ENCODE measurements around the gene RAB9A.

The RAB9A gene

GRCh38 chrX:13698432-13698831 lies 9.5 kb downstream of the RAB9A start:
- TF ChIP-seq, protein P1, sequence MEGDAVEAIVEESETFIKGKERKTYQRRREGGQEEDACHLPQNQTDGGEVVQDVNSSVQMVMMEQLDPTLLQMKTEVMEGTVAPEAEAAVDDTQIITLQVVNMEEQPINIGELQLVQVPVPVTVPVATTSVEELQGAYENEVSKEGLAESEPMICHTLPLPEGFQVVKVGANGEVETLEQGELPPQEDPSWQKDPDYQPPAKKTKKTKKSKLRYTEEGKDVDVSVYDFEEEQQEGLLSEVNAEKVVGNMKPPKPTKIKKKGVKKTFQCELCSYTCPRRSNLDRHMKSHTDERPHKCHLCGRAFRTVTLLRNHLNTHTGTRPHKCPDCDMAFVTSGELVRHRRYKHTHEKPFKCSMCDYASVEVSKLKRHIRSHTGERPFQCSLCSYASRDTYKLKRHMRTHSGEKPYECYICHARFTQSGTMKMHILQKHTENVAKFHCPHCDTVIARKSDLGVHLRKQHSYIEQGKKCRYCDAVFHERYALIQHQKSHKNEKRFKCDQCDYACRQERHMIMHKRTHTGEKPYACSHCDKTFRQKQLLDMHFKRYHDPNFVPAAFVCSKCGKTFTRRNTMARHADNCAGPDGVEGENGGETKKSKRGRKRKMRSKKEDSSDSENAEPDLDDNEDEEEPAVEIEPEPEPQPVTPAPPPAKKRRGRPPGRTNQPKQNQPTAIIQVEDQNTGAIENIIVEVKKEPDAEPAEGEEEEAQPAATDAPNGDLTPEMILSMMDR (IDR thresholded peaks at IDR 0.05; ENCODE audit: low read depth, low read length, missing control alignments) = no peak
- no peak for DNase-seq (ENCODE audit: extremely low read depth, low read depth)
- H3K4me3 ChIP-seq (replicated peaks; ENCODE audit: low read depth, low read length) = no peak overlapping the region

GRCh38 chrX:13699183-13699826 lies 10.4 kb downstream of the RAB9A start:
- H3K4me3 ChIP-seq (replicated peaks; ENCODE audit: low read depth, low read length) = no peak overlapping the region
- TF ChIP-seq, protein P1 (IDR thresholded peaks at IDR 0.05; ENCODE audit: low read depth, low read length, missing control alignments) = no peak
- no peak for DNase-seq (ENCODE audit: extremely low read depth, low read depth)

DNA sequence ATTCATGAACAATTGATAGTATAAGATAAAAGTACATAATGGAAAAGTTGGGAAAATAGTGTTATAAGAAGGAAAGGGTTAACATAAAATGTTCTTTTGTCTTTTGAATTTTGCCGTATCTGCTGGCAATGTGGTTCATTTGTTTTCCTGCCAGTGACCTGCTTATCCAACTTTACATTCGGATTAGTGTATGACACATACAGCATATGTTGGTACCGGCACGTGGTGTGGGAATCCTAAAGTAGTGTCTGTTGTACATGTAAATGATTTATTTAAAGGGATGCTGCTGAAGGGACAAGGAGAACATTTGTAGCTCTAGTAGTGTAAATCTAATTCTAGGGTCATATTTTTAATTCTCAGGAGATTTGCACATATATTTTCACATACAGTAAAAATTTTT lies 11.5 kb downstream of the RAB9A start:
- no peak for DNase-seq (ENCODE audit: extremely low read depth, low read depth)

DNA sequence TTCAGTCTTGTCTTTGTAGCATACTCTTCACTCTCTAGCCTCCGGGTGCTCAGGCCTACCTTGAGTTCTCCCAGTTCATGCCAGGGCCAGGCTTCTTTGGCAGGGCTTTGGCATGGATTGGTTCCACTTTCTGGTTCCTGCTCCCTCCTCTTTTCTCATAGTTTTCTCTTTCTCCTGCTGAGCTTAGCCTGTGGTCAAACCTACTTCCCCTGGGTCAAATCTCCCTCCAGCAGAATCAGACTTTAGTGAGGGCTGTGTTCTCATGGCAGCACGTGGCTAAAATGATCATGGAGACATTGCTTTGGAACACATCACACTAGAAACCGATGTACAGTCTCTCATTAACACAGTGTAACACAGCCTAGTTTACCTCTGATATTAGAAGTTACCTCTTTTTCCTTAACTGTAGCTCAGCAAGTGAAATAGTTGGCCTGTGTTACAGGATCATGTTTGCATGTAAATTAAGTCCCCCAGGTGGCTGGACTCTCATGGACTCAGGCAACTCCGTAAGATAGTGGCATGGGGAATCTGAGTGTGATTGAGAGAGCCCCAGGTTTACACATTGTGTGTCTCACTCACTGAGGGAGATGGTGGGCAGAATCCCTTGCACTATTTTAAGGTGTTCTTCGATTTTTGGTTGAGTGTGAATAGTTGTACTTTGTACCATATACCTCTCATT lies 13.3 kb downstream of the RAB9A start:
- TF ChIP-seq, protein P1 (IDR thresholded peaks at IDR 0.05; ENCODE audit: low read depth, low read length, missing control alignments) = no peak
- DNase-seq (ENCODE audit: extremely low read depth, low read depth) = no peak
- H3K4me3 ChIP-seq (replicated peaks; ENCODE audit: low read depth, low read length) = no peak overlapping the region

More for the DNA sequence above, 11.5 kb downstream of the RAB9A start:
- TF ChIP-seq, protein P1 (IDR thresholded peaks at IDR 0.05; ENCODE audit: low read depth, low read length, missing control alignments) = no peak
- no peak overlapping the region for H3K4me3 ChIP-seq (replicated peaks; ENCODE audit: low read depth, low read length)

DNA sequence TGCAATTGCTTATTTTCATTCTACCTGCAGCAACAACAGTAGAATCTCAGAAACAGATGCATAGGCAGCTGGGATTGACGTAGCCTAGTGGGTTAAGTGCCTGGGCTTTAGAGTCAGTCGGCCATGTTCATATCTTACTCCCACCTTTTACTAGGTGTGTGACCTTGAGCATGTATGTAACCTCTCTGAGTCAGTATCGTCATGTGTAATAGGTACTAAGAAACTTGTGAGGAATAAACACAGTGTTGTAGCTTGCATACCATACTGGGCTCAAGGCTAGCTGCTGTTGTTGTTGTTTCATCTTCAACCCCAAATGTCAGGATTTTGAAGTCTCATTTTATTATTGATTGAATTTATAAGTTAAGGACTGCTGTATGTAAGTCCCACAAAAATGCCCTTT lies 14.2 kb downstream of the RAB9A start:
- TF ChIP-seq, protein P1 (IDR thresholded peaks at IDR 0.05; ENCODE audit: low read depth, low read length, missing control alignments) = no peak
- H3K4me3 ChIP-seq (replicated peaks; ENCODE audit: low read depth, low read length) = no peak overlapping the region
- no peak for DNase-seq (ENCODE audit: extremely low read depth, low read depth)

DNA sequence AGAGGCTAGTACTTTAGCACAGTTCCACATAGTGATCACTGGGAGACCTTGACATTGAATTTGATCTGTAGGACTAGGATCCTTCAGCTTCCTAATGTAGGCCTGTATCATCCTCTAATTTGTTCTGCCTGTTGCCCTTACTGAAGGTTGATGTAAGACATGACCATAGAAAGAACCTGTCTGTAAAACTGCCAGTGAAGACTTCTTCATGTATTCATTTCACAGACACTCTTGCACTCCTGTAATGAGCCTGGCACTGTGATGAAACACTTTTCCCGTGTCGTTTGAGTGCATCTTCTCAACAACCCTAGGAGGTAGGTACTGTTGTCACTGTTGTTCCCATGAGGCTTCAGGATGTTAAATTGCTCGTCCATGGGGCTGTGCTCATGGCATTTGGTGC lies 14.7 kb downstream of the RAB9A start:
- TF ChIP-seq, protein P1 (IDR thresholded peaks at IDR 0.05; ENCODE audit: low read depth, low read length, missing control alignments) = no peak
- H3K4me3 ChIP-seq (replicated peaks; ENCODE audit: low read depth, low read length) = no peak overlapping the region
- no peak for DNase-seq (ENCODE audit: extremely low read depth, low read depth)
